Pulmonary artery endothelial cell (primary cell): ENCODE results near the gene SEMA4G. TPM values are rescaled to one million over a fixed set of nuclear protein-coding genes. Genes with fewer than 3 reads are reported as not detected.

Experiments
- DNase-seq: peaks from one replicate; pipeline ENCODE4 v3.0.0-alpha.2; 2011; ENCODE audit warnings: low read depth, low spot score
- total RNA-seq: library from RNA; depleted of rRNA; stranded (reverse); fragments of >200 nt; gene quantifications from 2 replicates; pipeline ENCODE4 v1.2.3, GENCODE V29; 2014

Gene SEMA4G
- total RNA-seq, 1 donor from 2014 or later: 0.79 TPM

- DNase-seq: no peak
These were observed 36.7 kb downstream of the SEMA4G start for GRCh38 chr10:101005869-101006567.

GRCh38 chr10:101006593-101007098 is 37.3 kb downstream of the SEMA4G start:
- no peak for DNase-seq

GRCh38 chr10:101007099-101007711 is 37.9 kb downstream of the SEMA4G start:
- no peak for DNase-seq

- DNase-seq: no peak
These were observed 38.9 kb downstream of the SEMA4G start for GRCh38 chr10:101007915-101008822.

- DNase-seq: no peak
These were observed 39.6 kb downstream of the SEMA4G start for GRCh38 chr10:101008823-101009423.

GRCh38 chr10:101010329-101010728 is 41.0 kb downstream of the SEMA4G start:
- no peak for DNase-seq

- DNase-seq: no peak
These were observed 42.5 kb downstream of the SEMA4G start for GRCh38 chr10:101011517-101012423.

GRCh38 chr10:101012525-101013364 is 43.4 kb downstream of the SEMA4G start:
- DNase-seq: peak; percentile 80

GRCh38 chr10:101013365-101013825 is 44.1 kb downstream of the SEMA4G start:
- no peak for DNase-seq

GRCh38 chr10:101014230-101014884 is 45.1 kb downstream of the SEMA4G start:
- no peak for DNase-seq

GRCh38 chr10:101014966-101015581 is 45.8 kb downstream of the SEMA4G start:
- DNase-seq: no peak

- DNase-seq: no peak
These were observed 46.3 kb downstream of the SEMA4G start for GRCh38 chr10:101015582-101015973.

GRCh38 chr10:101016814-101017213 is 47.5 kb downstream of the SEMA4G start:
- DNase-seq: no peak

GRCh38 chr10:101018118-101018599 is 48.9 kb downstream of the SEMA4G start:
- DNase-seq: no peak

GRCh38 chr10:101018600-101019439 is 49.5 kb downstream of the SEMA4G start:
- no peak for DNase-seq
